Parathyroid adenoma (tissue), 2 donors: ENCODE measurements around the gene SELENON.

Experiments used
- H2AFZ ChIP-seq: fragments of 300-600 bp; sonication (generic); one replicate; pipeline ENCODE4 v1.7.0; 2017; ENCODE audit warnings: antibody characterized with exemption, mild to moderate bottlenecking
- H3K27ac ChIP-seq: fragments of 300-600 bp; sonication (generic); one replicate; pipeline ENCODE4 v1.7.0; 2017
- H3K27me3 ChIP-seq: fragments of 300-600 bp; sonication (generic); one replicate; pipeline ENCODE4 v1.7.0; 2017; ENCODE audit warnings: low read length; ENCODE audit not compliant: control insufficient read depth, insufficient read depth
- H3K36me3 ChIP-seq: fragments of 300-600 bp; sonication (generic); one replicate; pipeline ENCODE4 v1.7.0; 2017; ENCODE audit warnings: low read length; ENCODE audit not compliant: control insufficient read depth, insufficient read depth
- H3K4me1 ChIP-seq: fragments of 300-600 bp; sonication (generic); one replicate; pipeline ENCODE4 v1.7.0; 2017; ENCODE audit warnings: control low read depth
- H3K4me2 ChIP-seq: fragments of 300-600 bp; sonication (generic); one replicate; pipeline ENCODE4 v1.7.0; 2017; ENCODE audit warnings: low read length
- H3K4me3 ChIP-seq: fragments of 300-600 bp; sonication (generic); one replicate; pipeline ENCODE4 v1.7.0; 2017; ENCODE audit warnings: low read depth, low read length
- H3K79me2 ChIP-seq: fragments of 300-600 bp; sonication (generic); one replicate; pipeline ENCODE4 v1.7.0; 2017; ENCODE audit warnings: control low read depth
- H3K9ac ChIP-seq: fragments of 300-600 bp; sonication (generic); one replicate; pipeline ENCODE4 v1.7.0; 2017; ENCODE audit warnings: mild to moderate bottlenecking
- H3K9me3 ChIP-seq: fragments of 300-600 bp; sonication (generic); one replicate; pipeline ENCODE4 v1.7.0; 2017; ENCODE audit warnings: low read length; ENCODE audit not compliant: control insufficient read depth
- TF ChIP-seq, protein P1 (sequence below): fragments of 300-600 bp; sonication (generic); IDR thresholded peaks from one replicate; pipeline ENCODE4 v1.7.0; 2017; ENCODE audit warnings: antibody characterized with exemption, mild to moderate bottlenecking
- donor health status: primary hyperparathyroidism.

Gene SELENON, protein sequence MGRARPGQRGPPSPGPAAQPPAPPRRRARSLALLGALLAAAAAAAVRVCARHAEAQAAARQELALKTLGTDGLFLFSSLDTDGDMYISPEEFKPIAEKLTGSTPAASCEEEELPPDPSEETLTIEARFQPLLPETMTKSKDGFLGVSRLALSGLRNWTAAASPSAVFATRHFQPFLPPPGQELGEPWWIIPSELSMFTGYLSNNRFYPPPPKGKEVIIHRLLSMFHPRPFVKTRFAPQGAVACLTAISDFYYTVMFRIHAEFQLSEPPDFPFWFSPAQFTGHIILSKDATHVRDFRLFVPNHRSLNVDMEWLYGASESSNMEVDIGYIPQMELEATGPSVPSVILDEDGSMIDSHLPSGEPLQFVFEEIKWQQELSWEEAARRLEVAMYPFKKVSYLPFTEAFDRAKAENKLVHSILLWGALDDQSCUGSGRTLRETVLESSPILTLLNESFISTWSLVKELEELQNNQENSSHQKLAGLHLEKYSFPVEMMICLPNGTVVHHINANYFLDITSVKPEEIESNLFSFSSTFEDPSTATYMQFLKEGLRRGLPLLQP

DNA sequence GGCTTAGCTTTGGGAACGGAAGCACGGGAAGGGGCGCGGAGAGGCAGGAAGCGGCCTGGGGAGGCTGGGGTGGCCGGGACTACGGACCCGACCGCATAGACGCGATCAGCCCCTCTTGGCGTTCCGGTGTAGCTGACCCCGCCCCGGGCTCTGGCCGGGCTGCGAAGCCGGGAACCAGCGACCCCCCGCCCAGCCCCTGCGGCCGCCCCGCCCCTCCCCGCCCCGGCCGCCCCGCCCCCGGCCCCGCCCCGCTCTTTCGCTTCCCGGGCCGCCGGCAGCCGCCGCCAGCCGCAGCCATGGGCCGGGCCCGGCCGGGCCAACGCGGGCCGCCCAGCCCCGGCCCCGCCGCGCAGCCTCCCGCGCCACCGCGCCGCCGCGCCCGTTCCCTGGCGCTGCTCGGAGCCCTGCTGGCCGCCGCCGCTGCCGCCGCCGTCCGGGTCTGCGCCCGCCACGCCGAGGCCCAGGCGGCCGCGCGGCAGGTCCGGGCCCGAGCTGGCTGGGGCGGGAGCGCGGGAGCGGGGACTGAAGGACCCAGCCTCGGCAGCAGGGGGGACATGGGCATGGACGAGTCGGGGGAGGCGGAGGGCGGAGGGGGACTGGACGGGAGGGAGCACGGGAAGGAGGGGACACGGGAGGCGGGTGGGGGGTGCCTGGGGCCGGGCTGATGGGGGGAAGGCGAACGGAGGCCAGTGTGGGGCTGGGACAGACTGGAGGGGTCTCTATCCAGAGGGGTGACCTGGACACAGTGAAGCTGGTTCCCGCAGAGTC lies at the start of gene SELENON:
SELENON (plus strand) TSS at position 259 of the 768 bp plus-strand sequence; CDS start at position 297, 38 bp downstream.
- Histone ChIP-seq H2AFZ (peak within 1 kb of the TSS; percentile 81), H3K27ac (peak within 1 kb of the TSS; percentile 56), H3K4me3 (peak within 1 kb of the TSS; percentile 62), H3K4me1 (no peaks in the 10 kb centered on the region), H3K79me2 (no peaks in the 10 kb centered on the region), H3K27me3 (no peaks in the 10 kb centered on the region), H3K4me2 (peak within 1 kb of the TSS; percentile 87), H3K9ac (no peak within 1 kb of the TSS), H3K9me3 (no peaks in the 10 kb centered on the region), H3K36me3 (no peaks in the 10 kb centered on the region)
- TF ChIP-seq, protein P1, sequence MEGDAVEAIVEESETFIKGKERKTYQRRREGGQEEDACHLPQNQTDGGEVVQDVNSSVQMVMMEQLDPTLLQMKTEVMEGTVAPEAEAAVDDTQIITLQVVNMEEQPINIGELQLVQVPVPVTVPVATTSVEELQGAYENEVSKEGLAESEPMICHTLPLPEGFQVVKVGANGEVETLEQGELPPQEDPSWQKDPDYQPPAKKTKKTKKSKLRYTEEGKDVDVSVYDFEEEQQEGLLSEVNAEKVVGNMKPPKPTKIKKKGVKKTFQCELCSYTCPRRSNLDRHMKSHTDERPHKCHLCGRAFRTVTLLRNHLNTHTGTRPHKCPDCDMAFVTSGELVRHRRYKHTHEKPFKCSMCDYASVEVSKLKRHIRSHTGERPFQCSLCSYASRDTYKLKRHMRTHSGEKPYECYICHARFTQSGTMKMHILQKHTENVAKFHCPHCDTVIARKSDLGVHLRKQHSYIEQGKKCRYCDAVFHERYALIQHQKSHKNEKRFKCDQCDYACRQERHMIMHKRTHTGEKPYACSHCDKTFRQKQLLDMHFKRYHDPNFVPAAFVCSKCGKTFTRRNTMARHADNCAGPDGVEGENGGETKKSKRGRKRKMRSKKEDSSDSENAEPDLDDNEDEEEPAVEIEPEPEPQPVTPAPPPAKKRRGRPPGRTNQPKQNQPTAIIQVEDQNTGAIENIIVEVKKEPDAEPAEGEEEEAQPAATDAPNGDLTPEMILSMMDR, result no peak

DNA sequence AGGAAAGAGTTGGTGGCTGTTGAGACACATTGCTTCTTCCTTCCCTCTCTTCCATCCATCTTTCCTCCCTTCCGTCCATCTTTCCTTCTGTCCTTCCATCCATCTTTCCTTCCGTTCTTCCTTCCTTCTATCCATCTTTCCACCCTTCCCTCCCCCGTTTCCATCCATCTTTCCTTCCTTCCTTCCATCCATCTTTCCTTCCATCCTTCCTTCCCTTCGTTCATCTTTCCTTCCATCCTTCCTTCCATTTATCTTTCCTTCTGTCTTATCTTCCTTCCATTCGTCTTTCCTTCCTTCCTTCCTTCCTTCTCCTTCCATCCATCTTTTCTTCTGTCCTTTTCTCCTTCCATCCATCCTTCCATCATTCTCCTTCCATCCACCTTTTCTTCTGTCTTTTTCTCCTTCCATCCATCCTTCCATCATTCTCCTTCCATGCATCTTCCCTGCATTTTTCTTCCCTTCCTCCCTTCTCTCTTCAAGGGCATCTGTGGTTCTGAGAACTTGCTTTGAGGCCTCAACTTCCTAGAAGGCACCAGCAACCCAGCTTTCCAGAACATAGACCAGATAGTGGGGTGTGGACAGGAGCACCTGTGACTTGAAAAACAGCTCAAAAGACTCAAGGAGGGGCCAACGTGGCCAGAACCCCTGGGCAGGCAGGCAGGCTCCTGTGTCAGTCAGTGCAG lies 48.9 kb upstream of the SELENON start:
- H3K4me1 ChIP-seq, result no peaks in the 10 kb centered on the region
- H3K4me3 ChIP-seq, result no peak overlapping the region
- H3K79me2 ChIP-seq, result no peaks in the 10 kb centered on the region
- H3K9ac ChIP-seq, result no peak overlapping the region
- H3K4me2 ChIP-seq, result no peak overlapping the region
- H3K36me3 ChIP-seq, result no peaks in the 10 kb centered on the region
- no peaks in the 10 kb centered on the region for H3K27me3 ChIP-seq
- no peak overlapping the region for H2AFZ ChIP-seq
- TF ChIP-seq, protein P1, result no peak
- no peak overlapping the region for H3K27ac ChIP-seq
- no peaks in the 10 kb centered on the region for H3K9me3 ChIP-seq

DNA sequence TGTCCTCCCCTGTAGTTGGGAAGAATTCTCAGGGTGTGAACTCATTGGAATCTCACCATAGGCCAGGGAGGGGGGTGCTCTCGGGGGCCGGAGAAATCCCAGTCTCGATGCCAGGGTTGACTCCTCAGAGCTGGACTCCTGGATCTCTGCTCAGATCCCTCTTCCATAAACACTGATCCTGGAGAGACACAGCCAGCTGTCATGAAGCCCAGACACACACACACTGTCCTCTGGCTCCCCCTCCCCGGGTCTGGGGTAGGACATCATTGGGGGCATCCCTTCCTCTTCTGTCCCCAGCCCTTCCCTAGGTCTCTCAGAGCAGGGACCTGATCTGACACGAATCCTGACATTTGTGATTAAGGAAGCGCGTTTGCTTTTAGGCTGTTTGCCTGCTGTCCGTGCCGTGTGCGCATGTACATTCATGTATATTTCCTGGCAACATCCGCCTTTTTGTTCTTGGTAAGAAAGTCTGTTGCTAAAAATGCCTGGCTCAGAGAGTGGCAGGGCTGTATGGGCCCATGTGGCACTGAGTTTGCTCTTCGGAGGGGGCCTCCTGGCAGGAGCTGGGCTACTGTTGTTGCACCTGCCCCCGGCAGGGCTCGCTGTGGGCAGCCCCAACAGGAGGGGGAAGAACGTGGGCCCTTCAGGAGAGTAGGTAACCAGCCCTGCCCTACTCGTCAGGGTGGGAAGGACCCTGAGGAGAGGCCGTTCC lies 45.4 kb upstream of the SELENON start:
- H3K4me1 ChIP-seq, result no peaks in the 10 kb centered on the region
- H3K27ac ChIP-seq, result no peak overlapping the region
- TF ChIP-seq, protein P1, result no peak
- H3K4me2 ChIP-seq, result no peak overlapping the region
- no peak overlapping the region for H2AFZ ChIP-seq
- H3K9ac ChIP-seq, result no peak overlapping the region
- no peaks in the 10 kb centered on the region for H3K9me3 ChIP-seq
- no peaks in the 10 kb centered on the region for H3K36me3 ChIP-seq
- H3K79me2 ChIP-seq, result no peaks in the 10 kb centered on the region
- H3K27me3 ChIP-seq, result no peaks in the 10 kb centered on the region
- no peak overlapping the region for H3K4me3 ChIP-seq

DNA sequence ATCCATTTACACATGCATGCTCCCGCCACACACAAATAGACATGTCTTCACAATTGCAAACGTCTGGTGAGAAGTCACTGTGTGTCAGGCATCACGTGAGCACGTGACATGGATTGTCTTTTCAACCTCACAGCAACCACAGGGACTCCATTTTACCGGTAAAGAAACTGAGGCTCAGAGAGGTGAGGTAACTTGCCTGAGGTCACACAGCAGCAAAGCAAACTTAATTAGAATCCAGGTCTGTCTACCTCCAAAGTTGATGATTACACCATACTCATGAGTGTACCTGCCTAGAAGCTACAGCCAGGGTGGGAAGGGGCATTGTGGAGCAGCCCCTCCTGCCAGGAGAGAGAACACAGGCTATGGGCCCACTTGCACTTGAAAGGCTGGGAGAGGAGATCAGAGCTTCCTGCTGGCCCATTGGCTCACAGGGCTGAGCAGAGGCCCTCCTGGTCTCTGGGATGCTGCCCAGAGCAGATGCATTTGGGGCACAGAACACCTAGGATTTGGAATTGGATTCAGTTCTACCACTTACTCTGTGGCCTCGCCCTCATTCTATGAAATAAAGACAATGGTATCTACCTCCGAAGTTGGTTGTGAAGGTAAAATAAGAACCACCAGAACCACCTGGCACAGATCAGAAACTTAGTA lies 44.4 kb upstream of the SELENON start:
- Histone ChIP-seq H3K4me1 (no peaks in the 10 kb centered on the region), H3K79me2 (no peaks in the 10 kb centered on the region), H2AFZ (no peak overlapping the region), H3K9ac (no peak overlapping the region), H3K4me3 (no peak overlapping the region), H3K27ac (no peak overlapping the region), H3K4me2 (no peak overlapping the region), H3K27me3 (no peaks in the 10 kb centered on the region), H3K9me3 (no peaks in the 10 kb centered on the region), H3K36me3 (no peaks in the 10 kb centered on the region)
- TF ChIP-seq, protein P1, result no peak
